HG03354 (cell line): ENCODE measurements around the gene COQ8A.
"Not testable (repeated sequence)": the region's sequence is repeated elsewhere in the genome, so short reads cannot be mapped to it uniquely, and the experiment has no call there.

Experiments
- ATAC-seq: cut with Tn5 transposase; IDR thresholded peaks from one replicate; pipeline ENCODE4 v1.9.1; 2021; ENCODE audit warnings: mild to moderate bottlenecking; ENCODE audit not compliant: unreplicated experiment, poor library complexity, severe bottlenecking

The COQ8A gene

DNA sequence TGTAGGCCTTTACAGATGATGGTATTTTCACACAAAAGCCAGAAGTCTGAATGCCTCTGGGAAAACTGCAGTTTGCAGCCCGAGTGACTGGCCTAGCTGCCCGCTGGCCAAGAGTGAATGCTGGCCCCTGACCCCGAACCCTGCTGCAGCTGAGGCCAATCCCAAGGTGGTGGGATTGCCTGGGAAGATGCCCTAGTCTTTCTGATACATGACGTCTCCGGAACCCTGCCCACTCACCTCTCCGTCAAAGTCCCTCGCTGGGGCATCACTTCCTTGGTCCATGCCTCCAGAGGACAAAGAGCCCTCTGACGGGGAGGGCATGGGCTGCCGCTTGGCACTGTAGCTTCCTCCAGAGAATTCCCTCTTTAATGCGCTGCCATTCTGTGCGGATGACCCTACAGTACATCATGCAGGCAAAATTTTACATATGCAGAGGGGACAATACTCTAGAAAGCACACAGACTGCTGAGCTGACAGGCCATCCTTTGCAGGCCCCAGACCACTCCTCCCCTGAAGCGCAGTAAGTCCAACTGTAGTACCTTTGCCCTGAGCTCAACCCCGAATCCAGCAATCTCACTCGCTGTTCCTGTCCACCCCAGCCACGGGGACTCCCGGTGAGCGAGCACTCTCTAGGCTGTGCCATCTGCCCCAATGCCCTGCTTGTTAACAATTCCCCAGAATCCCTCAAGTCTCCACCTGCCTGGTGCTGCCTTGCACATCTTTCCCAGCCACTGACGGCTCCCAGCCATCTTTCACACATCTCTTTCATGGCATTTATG is 54.7 kb downstream of the COQ8A start:
- no peak for ATAC-seq

GRCh38 chr1:226995365-226996332 is 55.6 kb downstream of the COQ8A start:
- peak; percentile 89 for ATAC-seq

- not testable (repeated sequence) for ATAC-seq
Observed at GRCh38 chr1:226999579-226999978, 59.5 kb downstream of the COQ8A start.

- no peak for ATAC-seq
Observed at GRCh38 chr1:227002531-227003049, 62.5 kb downstream of the COQ8A start.

- ATAC-seq = no peak
Observed at GRCh38 chr1:227003165-227003564, 63.1 kb downstream of the COQ8A start.

GRCh38 chr1:227004796-227005195 is 64.7 kb downstream of the COQ8A start:
- ATAC-seq = no peak

GRCh38 chr1:227006226-227006796 is 66.2 kb downstream of the COQ8A start:
- ATAC-seq = no peak

GRCh38 chr1:227009937-227010336 is 69.8 kb downstream of the COQ8A start:
- ATAC-seq = no peak

DNA sequence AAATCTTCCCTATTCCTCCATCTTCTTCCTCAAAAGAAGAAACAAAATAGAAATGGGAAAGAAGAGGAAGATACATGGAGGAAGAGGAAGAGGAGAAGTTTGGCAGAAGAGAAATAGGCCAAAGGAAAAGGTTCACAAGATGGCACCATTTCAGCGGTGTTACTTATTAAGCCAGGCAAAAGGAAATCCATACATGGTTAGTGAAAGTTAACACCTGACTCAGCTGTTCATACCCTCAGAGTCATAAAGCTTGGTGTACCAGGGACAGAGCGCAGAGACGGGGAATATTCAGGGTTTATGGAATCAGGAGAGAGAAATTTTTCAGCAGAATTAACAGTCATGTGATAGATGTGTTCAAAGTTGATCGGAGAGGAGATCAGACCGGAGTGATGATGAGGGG is 70.6 kb downstream of the COQ8A start:
- ATAC-seq = no peak

DNA sequence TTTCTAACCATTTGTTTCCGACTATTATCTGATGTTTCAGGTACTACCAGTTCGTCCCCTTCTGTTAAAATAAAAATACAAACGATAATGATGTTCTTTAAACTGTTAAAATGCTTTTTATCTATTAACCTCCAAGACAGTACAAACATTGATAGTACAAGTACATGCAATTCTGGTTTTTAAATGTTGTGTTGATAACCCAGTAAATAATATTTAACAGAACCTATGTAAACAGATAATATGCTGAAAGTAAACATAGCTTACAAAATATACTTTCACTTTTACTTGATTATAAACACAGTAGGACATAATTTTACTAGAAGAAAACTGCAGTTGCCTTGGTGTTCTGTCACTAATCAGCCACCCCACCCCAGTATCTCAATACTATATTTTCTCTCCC is 76.9 kb downstream of the COQ8A start:
- no peak for ATAC-seq

DNA sequence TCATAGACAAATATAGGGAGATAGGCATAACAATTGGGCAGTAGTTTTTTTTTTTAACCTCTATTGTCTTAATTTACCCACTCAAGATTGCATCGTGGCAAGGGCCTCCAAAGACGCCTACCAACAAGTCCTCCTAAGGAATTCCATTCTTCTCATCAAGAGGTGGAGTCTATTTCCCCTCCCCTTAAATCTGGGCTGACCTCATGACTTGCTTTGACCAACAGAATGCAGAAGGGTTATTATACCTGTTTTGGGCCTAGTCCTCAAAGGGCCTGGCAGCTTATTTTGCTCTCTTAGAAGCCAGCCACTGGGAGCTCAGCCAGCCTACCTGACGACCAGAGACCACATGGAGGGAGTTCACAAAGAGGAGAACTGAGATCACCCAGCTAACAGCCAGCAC is 92.3 kb downstream of the COQ8A start:
- ATAC-seq = no peak

- ATAC-seq = no peak
Observed at GRCh38 chr1:227033880-227034279, 93.8 kb downstream of the COQ8A start.

GRCh38 chr1:227035316-227035715 is 95.2 kb downstream of the COQ8A start:
- no peak for ATAC-seq

- ATAC-seq = no peak
Observed at GRCh38 chr1:227037121-227037520, 97.0 kb downstream of the COQ8A start.
